Activated CD4-positive, alpha-beta T cell treated with anti-CD3 and anti-CD28 coated beads, Interleukin-10, Interleukin-2, amounts not matched to agents 100 ng/mL and 50 ng/mL, durations not matched to agents 16 hours and 8 hours (primary cell): Measurements from ENCODE around the gene DEPDC1B.
A peak's percentile ranks its signal among the peaks of the same experiment; 100 is the strongest.
"Not testable (repeated sequence)": the region's sequence is repeated elsewhere in the genome, so short reads cannot be mapped to it uniquely, and the experiment has no call there.

Experiments
- DNase-seq: peaks from one replicate; pipeline ENCODE4 v3.0.0-alpha.2; 2020

The DEPDC1B gene

DNA sequence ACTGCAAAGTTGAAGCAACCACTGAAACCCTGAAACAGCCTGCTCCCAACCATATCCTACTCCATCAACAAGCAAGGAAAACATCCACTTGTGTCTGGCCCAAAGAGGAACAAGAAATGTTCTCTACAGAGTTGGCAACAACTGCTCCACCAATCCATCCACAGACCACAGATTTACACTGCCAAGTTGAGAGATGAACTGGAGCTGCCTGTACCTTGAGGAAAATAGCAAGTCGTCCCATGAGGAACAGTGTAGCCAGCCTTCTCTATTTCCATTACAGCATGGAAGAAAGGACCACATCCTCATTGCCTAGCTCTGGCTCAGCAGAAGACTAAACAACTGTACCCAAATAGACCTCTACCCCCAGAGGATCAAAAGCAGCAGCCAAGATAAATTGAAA lies 60.4 kb downstream of the DEPDC1B start:
- no peak for DNase-seq

- no peak for DNase-seq
Measured at GRCh38 chr5:60638300-60638699, 61.7 kb downstream of the DEPDC1B start.

DNA sequence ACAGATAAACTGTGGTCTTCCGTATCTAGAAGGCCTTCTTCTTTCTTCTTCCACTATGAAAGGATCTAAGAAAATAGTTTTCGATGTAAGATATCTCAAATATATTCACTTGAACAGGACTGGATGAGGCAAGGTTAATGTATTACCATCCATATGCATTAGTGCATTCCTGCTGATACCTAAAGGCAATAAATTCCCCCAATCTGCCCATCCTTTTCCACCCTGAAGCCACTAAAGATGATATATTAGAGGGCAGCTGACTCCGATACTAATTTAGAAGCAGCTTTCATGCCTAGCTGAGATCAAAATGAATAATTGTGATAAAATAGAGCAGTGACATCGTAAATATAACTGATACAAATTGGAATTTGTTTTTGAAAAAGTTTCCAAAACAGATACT lies 63.3 kb downstream of the DEPDC1B start:
- DNase-seq: no peak

GRCh38 chr5:60636001-60636400 lies 64.0 kb downstream of the DEPDC1B start:
- DNase-seq: no peak

GRCh38 chr5:60634051-60634450 lies 65.9 kb downstream of the DEPDC1B start:
- DNase-seq: no peak

DNA sequence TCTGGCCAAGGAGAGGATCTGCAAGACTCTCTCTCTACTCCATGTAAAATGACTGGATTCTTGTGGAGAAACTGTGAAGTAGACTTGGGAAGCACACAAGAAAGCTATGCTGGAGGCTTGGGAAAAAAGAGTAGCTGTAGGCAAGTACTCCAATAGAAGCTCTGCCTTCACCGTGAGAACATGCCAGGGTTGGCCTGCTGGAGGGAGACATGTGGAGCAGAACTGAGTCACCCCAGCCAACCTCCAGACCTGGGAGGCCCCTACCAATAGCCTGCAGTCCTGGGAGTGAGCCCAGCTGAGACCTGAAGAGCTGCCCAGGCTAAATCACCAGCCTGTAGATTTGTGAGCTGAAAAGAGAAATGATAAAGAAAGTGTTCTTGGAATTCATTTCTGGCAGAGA lies 66.6 kb downstream of the DEPDC1B start:
- DNase-seq: no peak

GRCh38 chr5:60632153-60632552 lies 67.8 kb downstream of the DEPDC1B start:
- DNase-seq: no peak

DNA sequence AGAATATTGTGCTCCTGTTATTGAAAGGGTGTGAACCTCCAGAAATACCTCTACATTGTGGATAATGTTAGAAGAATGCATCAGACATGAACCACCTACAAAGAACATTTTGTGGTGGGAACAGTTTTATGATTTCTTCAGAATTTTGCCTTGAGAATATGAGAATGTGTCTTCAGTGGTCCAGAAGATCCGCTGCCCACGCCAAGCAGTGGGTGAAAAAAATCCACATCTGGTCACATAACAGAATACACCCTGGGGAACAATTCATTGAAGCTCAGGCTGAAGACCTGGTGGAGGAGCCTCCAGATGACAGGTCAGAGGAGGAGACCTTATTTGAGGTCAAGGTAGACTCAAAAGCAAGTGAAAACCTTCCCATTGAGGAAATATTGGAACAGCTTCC lies 69.1 kb downstream of the DEPDC1B start:
- DNase-seq: no peak

GRCh38 chr5:60630179-60630578 lies 69.8 kb downstream of the DEPDC1B start:
- no peak for DNase-seq

DNA sequence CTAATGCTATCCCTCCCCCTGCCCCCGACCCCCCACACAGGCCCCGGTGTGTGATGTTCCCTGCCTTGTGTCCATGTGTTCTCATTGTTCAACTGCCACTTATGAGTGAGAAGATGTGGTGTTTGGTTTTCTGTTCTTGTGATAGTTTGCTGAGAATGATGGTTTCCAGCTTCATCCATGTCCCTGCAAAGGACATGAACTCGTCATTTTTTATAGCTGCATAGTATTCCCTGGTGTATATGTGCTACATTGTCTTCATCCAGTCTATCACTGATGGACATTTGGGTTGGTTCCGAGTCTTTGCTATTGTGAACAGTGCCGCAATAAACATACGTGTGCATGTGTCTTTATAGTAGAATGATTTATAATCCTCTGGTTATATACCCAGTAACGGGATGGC lies 75.1 kb downstream of the DEPDC1B start:
- DNase-seq: not testable (repeated sequence)

DNA sequence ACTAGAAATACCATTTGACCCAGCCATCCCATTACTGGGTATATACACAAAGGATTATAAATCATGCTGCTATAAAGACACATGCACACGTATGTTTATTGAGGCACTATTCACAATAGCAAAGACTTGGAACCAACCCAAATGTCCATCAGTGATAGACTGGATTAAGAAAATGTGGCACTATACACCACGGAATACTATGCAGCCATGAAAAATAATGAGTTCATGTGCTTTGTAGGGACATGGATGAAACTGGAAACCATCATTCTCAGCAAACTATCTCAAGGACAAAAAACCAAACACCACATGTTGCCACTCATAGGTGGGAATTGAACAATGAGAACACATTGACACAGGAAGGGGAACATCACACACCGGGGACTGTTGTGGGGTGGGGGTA lies 79.2 kb downstream of the DEPDC1B start:
- DNase-seq: not testable (repeated sequence)

- DNase-seq: no peak
Measured at GRCh38 chr5:60613826-60614225, 86.1 kb downstream of the DEPDC1B start.

- DNase-seq: no peak
Measured at GRCh38 chr5:60611099-60611740, 88.7 kb downstream of the DEPDC1B start.

DNA sequence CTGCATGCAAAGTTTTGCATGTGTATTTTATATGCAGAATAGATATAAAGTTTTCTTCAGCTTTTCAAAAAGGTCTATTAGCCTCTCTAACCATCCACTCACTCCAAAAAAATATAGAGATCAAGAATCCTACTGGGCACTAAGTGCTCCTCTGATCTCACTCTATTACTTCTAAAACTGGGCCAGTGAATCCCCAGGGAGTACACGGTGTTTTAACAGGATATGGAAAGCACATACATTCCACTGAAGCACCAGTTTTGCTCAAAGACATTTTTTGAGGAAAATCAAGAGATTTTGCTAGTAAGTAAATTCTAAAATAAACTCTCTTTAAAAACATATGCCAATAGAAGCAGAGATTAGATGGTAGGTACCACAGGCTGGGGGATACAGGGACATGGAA lies 95.2 kb downstream of the DEPDC1B start:
- DNase-seq: no peak

- no peak for DNase-seq
Measured at GRCh38 chr5:60598424-60598823, 101.5 kb downstream of the DEPDC1B start.

GRCh38 chr5:60597572-60598320 lies 102.2 kb downstream of the DEPDC1B start:
- peak; percentile 49 for DNase-seq

GRCh38 chr5:60594715-60595477 lies 105.1 kb downstream of the DEPDC1B start:
- DNase-seq: no peak

DNA sequence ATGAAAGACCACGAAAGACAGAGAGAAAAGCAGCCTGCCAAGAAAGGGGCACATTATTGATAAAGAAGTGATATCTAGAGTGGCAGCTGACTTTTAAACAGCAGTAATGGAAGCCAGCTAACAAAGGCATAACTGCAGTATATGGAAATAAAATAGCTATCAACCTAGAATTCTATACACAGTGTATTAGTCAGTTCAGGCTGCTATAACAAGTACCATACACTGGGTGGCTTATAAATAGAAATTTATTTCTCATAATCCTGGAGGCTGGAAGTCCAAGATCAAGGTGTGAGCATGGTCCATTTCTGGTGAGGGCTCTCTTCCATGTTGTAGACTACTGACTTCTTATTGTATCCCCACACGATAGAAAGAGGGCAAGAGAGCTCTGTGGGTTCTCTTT lies 109.8 kb downstream of the DEPDC1B start:
- no peak for DNase-seq

GRCh38 chr5:60587312-60587711 lies 112.7 kb downstream of the DEPDC1B start:
- not testable (repeated sequence) for DNase-seq

- DNase-seq: no peak
Measured at GRCh38 chr5:60586307-60586901, 113.6 kb downstream of the DEPDC1B start.

- DNase-seq: no peak
Measured at GRCh38 chr5:60585618-60586017, 114.3 kb downstream of the DEPDC1B start.

DNA sequence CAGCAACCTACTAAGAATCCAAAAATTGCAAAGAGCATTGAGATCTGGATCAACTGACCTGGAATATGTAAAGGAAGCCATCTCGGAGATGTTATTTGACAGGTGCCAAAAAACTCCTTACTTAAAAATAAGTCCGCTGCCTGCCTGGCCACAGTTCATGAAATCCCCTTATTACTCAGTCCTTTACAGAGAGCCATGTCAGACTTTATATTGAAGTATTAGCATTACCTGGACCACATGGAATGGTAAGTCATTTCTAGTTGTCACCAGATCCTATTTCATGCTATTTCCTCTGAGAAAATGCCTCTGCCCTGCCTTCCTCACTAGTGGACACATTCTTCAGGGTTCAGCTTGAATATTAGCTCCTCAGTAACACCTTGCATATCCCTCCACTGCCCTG lies 115.7 kb downstream of the DEPDC1B start:
- no peak for DNase-seq

DNA sequence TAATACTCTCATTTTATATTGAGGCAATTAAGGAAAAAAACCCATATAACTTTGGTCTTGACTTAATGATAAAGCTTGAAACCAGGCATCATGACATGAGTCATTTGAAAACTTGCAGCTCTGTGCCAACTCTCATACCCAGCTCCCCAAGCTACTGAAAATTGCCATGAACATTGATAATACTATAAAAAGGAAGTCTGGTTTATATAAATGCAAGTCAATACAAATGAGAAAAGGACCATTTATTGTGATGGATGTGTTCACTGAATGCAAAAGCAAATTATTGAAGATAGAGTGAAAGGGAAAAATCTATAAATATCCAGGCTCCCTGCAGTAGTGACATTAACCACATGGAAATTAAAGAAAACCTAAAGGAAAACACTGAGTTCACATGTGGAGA lies 116.3 kb downstream of the DEPDC1B start:
- DNase-seq: peak; percentile 29

- peak; percentile 20 for DNase-seq
Measured at GRCh38 chr5:60578315-60578714, 121.7 kb downstream of the DEPDC1B start.
